ENCODE data around the gene PCDH9. TPM values are rescaled to one million over a fixed set of nuclear protein-coding genes. Genes with fewer than 3 reads are reported as not detected.
"Not testable (repeated sequence)": the region's sequence is repeated elsewhere in the genome, so short reads cannot be mapped to it uniquely, and the experiment has no call there.

Gene PCDH9
- total and polyA plus RNA-seq, 5 donors, result 5.1 to 30.0 (median 27.8) TPM

- Histone ChIP-seq H3K27ac (ENCODE audit: low read length) (no peak overlapping the region), H3K4me3 (ENCODE audit: low read length) (no peak overlapping the region), H3K9me3 (ENCODE audit: control insufficient read depth, low read length) (no peaks in the 10 kb centered on the region), H3K4me1 (ENCODE audit: control insufficient read depth, insufficient read depth, low read length) (no peaks in the 10 kb centered on the region), H3K27me3 (ENCODE audit: control insufficient read depth, insufficient read depth) (no peaks in the 10 kb centered on the region)
- 57% methylated on average over 3 of the region's 3 CpGs for WGBS
- DNase-seq, result no peak
- intact Hi-C loops (cut with DNase I), result no loop called here
- ATAC-seq, result peak in 1 of 2 donors; percentile 64
These were observed 916.7 kb downstream of the PCDH9 start for GRCh38 chr13:66313413-66313812.

- intact Hi-C loops (cut with DNase I), result no loop called here
- Histone ChIP-seq H3K27me3 (ENCODE audit: control insufficient read depth, insufficient read depth) (no peaks in the 10 kb centered on the region), H3K9me3 (ENCODE audit: control insufficient read depth, low read length) (no peaks in the 10 kb centered on the region), H3K4me1 (ENCODE audit: control insufficient read depth, insufficient read depth, low read length) (no peaks in the 10 kb centered on the region), H3K27ac (ENCODE audit: low read length) (no peak overlapping the region), H3K4me3 (ENCODE audit: low read length) (no peak overlapping the region)
- peak in 1 of 3 donors; percentile 63 for DNase-seq
- peak in 1 of 2 donors; percentile 80 for ATAC-seq
- 61% methylated on average over 10 of the region's 10 CpGs for WGBS
These were observed 917.6 kb downstream of the PCDH9 start for GRCh38 chr13:66312312-66313087.

- no peak for ATAC-seq
- no peaks in the 10 kb centered on the region for H3K4me1 ChIP-seq (ENCODE audit: control insufficient read depth, insufficient read depth, low read length)
- 81% methylated on average over 5 of the region's 5 CpGs for WGBS
- no peak for DNase-seq
- H3K27ac ChIP-seq (ENCODE audit: low read length), result no peak overlapping the region
- H3K4me3 ChIP-seq (ENCODE audit: low read length), result no peak overlapping the region
- H3K9me3 ChIP-seq (ENCODE audit: control insufficient read depth, low read length), result no peaks in the 10 kb centered on the region
- no peaks in the 10 kb centered on the region for H3K27me3 ChIP-seq (ENCODE audit: control insufficient read depth, insufficient read depth)
- intact Hi-C loops (cut with DNase I), result no loop called here
These were observed 924.0 kb downstream of the PCDH9 start for GRCh38 chr13:66305961-66306617.

- Histone ChIP-seq H3K4me1 (ENCODE audit: control insufficient read depth, insufficient read depth, low read length) (no peaks in the 10 kb centered on the region), H3K9me3 (ENCODE audit: control insufficient read depth, low read length) (no peaks in the 10 kb centered on the region), H3K4me3 (ENCODE audit: low read length) (no peak overlapping the region), H3K27ac (ENCODE audit: low read length) (no peak overlapping the region), H3K27me3 (ENCODE audit: control insufficient read depth, insufficient read depth) (no peaks in the 10 kb centered on the region)
- DNase-seq, result no peak
- no peak for ATAC-seq
- intact Hi-C loops (cut with DNase I), result no loop called here
These were observed 928.7 kb downstream of the PCDH9 start for GRCh38 chr13:66301482-66301881.

GRCh38 chr13:66301006-66301405, 929.1 kb downstream of the PCDH9 start:
- no peaks in the 10 kb centered on the region for H3K9me3 ChIP-seq (ENCODE audit: control insufficient read depth, low read length)
- no peak overlapping the region for H3K4me3 ChIP-seq (ENCODE audit: low read length)
- DNase-seq, result no peak
- ATAC-seq, result no peak
- intact Hi-C loops (cut with DNase I), result no loop called here
- H3K27ac ChIP-seq (ENCODE audit: low read length), result no peak overlapping the region
- no peaks in the 10 kb centered on the region for H3K4me1 ChIP-seq (ENCODE audit: control insufficient read depth, insufficient read depth, low read length)
- WGBS, result 73% methylated on average over 1 of the region's 1 CpG
- no peaks in the 10 kb centered on the region for H3K27me3 ChIP-seq (ENCODE audit: control insufficient read depth, insufficient read depth)

- H3K9me3 ChIP-seq (ENCODE audit: control insufficient read depth, low read length), result no peaks in the 10 kb centered on the region
- H3K27ac ChIP-seq (ENCODE audit: low read length), result no peak overlapping the region
- H3K4me1 ChIP-seq (ENCODE audit: control insufficient read depth, insufficient read depth, low read length), result no peaks in the 10 kb centered on the region
- H3K27me3 ChIP-seq (ENCODE audit: control insufficient read depth, insufficient read depth), result no peaks in the 10 kb centered on the region
- intact Hi-C loops (cut with DNase I), result no loop called here
- 78% methylated on average over 1 of the region's 1 CpG for WGBS
- DNase-seq, result no peak
- no peak for ATAC-seq
- H3K4me3 ChIP-seq (ENCODE audit: low read length), result no peak overlapping the region
These were observed 933.3 kb downstream of the PCDH9 start for GRCh38 chr13:66296875-66297274.

GRCh38 chr13:66296328-66296727, 933.8 kb downstream of the PCDH9 start:
- Histone ChIP-seq H3K4me1 (ENCODE audit: control insufficient read depth, insufficient read depth, low read length) (no peaks in the 10 kb centered on the region), H3K27me3 (ENCODE audit: control insufficient read depth, insufficient read depth) (no peaks in the 10 kb centered on the region), H3K4me3 (ENCODE audit: low read length) (no peak overlapping the region), H3K27ac (ENCODE audit: low read length) (no peak overlapping the region), H3K9me3 (ENCODE audit: control insufficient read depth, low read length) (no peaks in the 10 kb centered on the region)
- ATAC-seq, result no peak
- no peak for DNase-seq
- intact Hi-C loops (cut with DNase I), result no loop called here

- DNase-seq; H3K4me1 ChIP-seq (ENCODE audit: control insufficient read depth, insufficient read depth, low read length); H3K27ac ChIP-seq (ENCODE audit: low read length); H3K27me3 ChIP-seq (ENCODE audit: control insufficient read depth, insufficient read depth); ATAC-seq; intact Hi-C loops (cut with DNase I); H3K9me3 ChIP-seq (ENCODE audit: control insufficient read depth, low read length); H3K4me3 ChIP-seq (ENCODE audit: low read length): not testable (repeated sequence)
- WGBS, result 94% methylated on average over 5 of the region's 5 CpGs
These were observed 943.3 kb downstream of the PCDH9 start for GRCh38 chr13:66286806-66287205.

- 92% methylated on average over 1 of the region's 1 CpG for WGBS
- DNase-seq, result no peak
- no peak overlapping the region for H3K4me3 ChIP-seq (ENCODE audit: low read length)
- H3K27me3 ChIP-seq (ENCODE audit: control insufficient read depth, insufficient read depth), result no peaks in the 10 kb centered on the region
- H3K4me1 ChIP-seq (ENCODE audit: control insufficient read depth, insufficient read depth, low read length), result no peaks in the 10 kb centered on the region
- H3K9me3 ChIP-seq (ENCODE audit: control insufficient read depth, low read length), result peaks cover 2% of the 10 kb centered on the region
- intact Hi-C loops (cut with DNase I), result no loop called here
- ATAC-seq, result no peak
- no peak overlapping the region for H3K27ac ChIP-seq (ENCODE audit: low read length)
These were observed 954.7 kb downstream of the PCDH9 start for GRCh38 chr13:66275416-66275815.

GRCh38 chr13:66273011-66273410, 957.1 kb downstream of the PCDH9 start:
- Histone ChIP-seq H3K4me1 (ENCODE audit: control insufficient read depth, insufficient read depth, low read length) (no peaks in the 10 kb centered on the region), H3K9me3 (ENCODE audit: control insufficient read depth, low read length) (peaks cover 2% of the 10 kb centered on the region), H3K4me3 (ENCODE audit: low read length) (no peak overlapping the region), H3K27ac (ENCODE audit: low read length) (no peak overlapping the region), H3K27me3 (ENCODE audit: control insufficient read depth, insufficient read depth) (no peaks in the 10 kb centered on the region)
- ATAC-seq, result no peak
- intact Hi-C loops (cut with DNase I), result no loop called here
- WGBS, result 87% methylated on average over 1 of the region's 1 CpG
- no peak for DNase-seq

- Histone ChIP-seq H3K4me3 (ENCODE audit: low read length) (no peak overlapping the region), H3K4me1 (ENCODE audit: control insufficient read depth, insufficient read depth, low read length) (no peaks in the 10 kb centered on the region), H3K27ac (ENCODE audit: low read length) (no peak overlapping the region), H3K27me3 (ENCODE audit: control insufficient read depth, insufficient read depth) (no peaks in the 10 kb centered on the region), H3K9me3 (ENCODE audit: control insufficient read depth, low read length) (no peaks in the 10 kb centered on the region)
- WGBS, result 90% methylated on average over 5 of the region's 5 CpGs
- ATAC-seq (no peak), DNase-seq (no peak)
- intact Hi-C loops (cut with DNase I), result no loop called here
These were observed 963.4 kb downstream of the PCDH9 start for GRCh38 chr13:66266761-66267160.
